K562 (cell line): ENCODE results near the gene EPHB4. TPM values are rescaled to one million over a fixed set of nuclear protein-coding genes. Genes with fewer than 3 reads are reported as not detected.

Source experiments
- CREBBP ChIP-seq: IDR thresholded peaks from one replicate; pipeline ENCODE4 v1.6.1; 2012; ENCODE audit warnings: low read depth, mild to moderate bottlenecking, control low read depth, inconsistent platforms, low read length
- DDX20 ChIP-seq: fragments of 450-650 bp; IDR thresholded peaks from 2 replicates; pipeline ENCODE4 v1.6.1; 2016; ENCODE audit warnings: missing genetic modification characterization, low read depth, mild to moderate bottlenecking, missing compliant biosample characterization, moderate library complexity
- HMG20A ChIP-seq: fragments of 450-650 bp; formaldehyde crosslinking; conservative IDR thresholded peaks from 2 replicates; pipeline ENCODE4 v1.4.0; 2020; ENCODE audit warnings: mild to moderate bottlenecking, mixed read lengths
- HNRNPK ChIP-seq: fragments of 200-400 bp; formaldehyde crosslinking; IDR thresholded peaks from one replicate; pipeline ENCODE4 v1.6.1; 2018; ENCODE audit warnings: mild to moderate bottlenecking, low read depth, low read length; ENCODE audit not compliant: poor library complexity, severe bottlenecking
- SMAD3 ChIP-seq: fragments of 450-650 bp; formaldehyde crosslinking; conservative IDR thresholded peaks from 2 replicates; pipeline ENCODE4 v1.4.0; 2020; ENCODE audit warnings: mild to moderate bottlenecking
- SMARCB1 ChIP-seq: IDR thresholded peaks from 2 replicates; pipeline ENCODE4 v1.6.1; 2011; ENCODE audit warnings: improper control_type of control experiment, low read depth; ENCODE audit not compliant: insufficient read length
- TSC22D4 ChIP-seq: fragments of 450-650 bp; IDR thresholded peaks from 2 replicates; pipeline ENCODE4 v1.6.1; 2016; ENCODE audit warnings: missing genetic modification characterization, missing biosample characterization, control low read depth
- ZNF232 ChIP-seq: sonication (generic); formaldehyde crosslinking; IDR thresholded peaks from 2 replicates; pipeline ENCODE4 v1.8.0; 2022; ENCODE audit warnings: mild to moderate bottlenecking, missing genetic modification reagents
- polyA plus RNA-seq, 8 experiments: library from polyadenylated mRNA; depleted of rRNA in 4 of 8; stranded (reverse) in 5 of 8; unstranded in 3 of 8; fragments of >200 nt; fragmentation: Nextera tagmentation in 2 of 8; fragmentation: Illumina TruSeq in 1 of 8; extraction: Ambion mirVana in 2 of 8; extraction: Trizol in 1 of 8; gene quantifications; 2 replicates each; pipeline versions ENCODE4 v1.2.1 to v1.2.3, GENCODE V29; 2011 to 2014; ENCODE audit warnings: inconsistent platforms in 1 of 8, missing spikeins in 1 of 8
- total RNA-seq, 7 experiments: library from RNA; depleted of rRNA in 6 of 7; stranded (reverse); fragments of >200 nt in 6 of 7; fragmentation: Illumina TruSeq in 2 of 7; extraction: Trizol in 2 of 7; gene quantifications; 2 replicates each; pipeline versions ENCODE4 v1.2.1 to v1.2.3, GENCODE V29; 2011 to 2021; ENCODE audit warnings: low replicate concordance in 1 of 7
- TF ChIP-seq, protein P1 (sequence below): sonication (generic); formaldehyde crosslinking; IDR thresholded peaks from 2 replicates; pipeline ENCODE4 v1.9.0; 2022; ENCODE audit warnings: mild to moderate bottlenecking, missing genetic modification reagents
- TF ChIP-seq, protein P2 (sequence below): sonication (generic); formaldehyde crosslinking; IDR thresholded peaks from 2 replicates; pipeline ENCODE4 v1.8.0; 2023; ENCODE audit warnings: mild to moderate bottlenecking, missing genetic modification reagents
- TF ChIP-seq, protein P3 (sequence below): fragments of 250-450 bp; sonication (Bioruptor Pico); IDR thresholded peaks from 2 replicates; pipeline ENCODE4 v1.8.0; 2021; ENCODE audit warnings: moderate library complexity, mild to moderate bottlenecking, inconsistent platforms
- TF ChIP-seq, protein P4 (sequence below): fragments of 250-450 bp; sonication (Bioruptor Pico); IDR thresholded peaks from 2 replicates; pipeline ENCODE4 v1.8.0; 2022; ENCODE audit warnings: inconsistent platforms, mild to moderate bottlenecking, moderate library complexity, borderline replicate concordance
- TF ChIP-seq, protein P5 (sequence below): IDR thresholded peaks from 2 replicates; pipeline ENCODE4 v1.6.1; 2011; ENCODE audit warnings: borderline replicate concordance, low read depth, mild to moderate bottlenecking, moderate library complexity, low read length; ENCODE audit not compliant: insufficient read depth, poor library complexity, severe bottlenecking

The EPHB4 gene
- total and polyA plus RNA-seq, 9 of the 15 experiments (the other 6 are each of a cell fraction or from before 2014, with no cell fraction given): 1.2 to 82.1 (median 37.9) TPM

DNA sequence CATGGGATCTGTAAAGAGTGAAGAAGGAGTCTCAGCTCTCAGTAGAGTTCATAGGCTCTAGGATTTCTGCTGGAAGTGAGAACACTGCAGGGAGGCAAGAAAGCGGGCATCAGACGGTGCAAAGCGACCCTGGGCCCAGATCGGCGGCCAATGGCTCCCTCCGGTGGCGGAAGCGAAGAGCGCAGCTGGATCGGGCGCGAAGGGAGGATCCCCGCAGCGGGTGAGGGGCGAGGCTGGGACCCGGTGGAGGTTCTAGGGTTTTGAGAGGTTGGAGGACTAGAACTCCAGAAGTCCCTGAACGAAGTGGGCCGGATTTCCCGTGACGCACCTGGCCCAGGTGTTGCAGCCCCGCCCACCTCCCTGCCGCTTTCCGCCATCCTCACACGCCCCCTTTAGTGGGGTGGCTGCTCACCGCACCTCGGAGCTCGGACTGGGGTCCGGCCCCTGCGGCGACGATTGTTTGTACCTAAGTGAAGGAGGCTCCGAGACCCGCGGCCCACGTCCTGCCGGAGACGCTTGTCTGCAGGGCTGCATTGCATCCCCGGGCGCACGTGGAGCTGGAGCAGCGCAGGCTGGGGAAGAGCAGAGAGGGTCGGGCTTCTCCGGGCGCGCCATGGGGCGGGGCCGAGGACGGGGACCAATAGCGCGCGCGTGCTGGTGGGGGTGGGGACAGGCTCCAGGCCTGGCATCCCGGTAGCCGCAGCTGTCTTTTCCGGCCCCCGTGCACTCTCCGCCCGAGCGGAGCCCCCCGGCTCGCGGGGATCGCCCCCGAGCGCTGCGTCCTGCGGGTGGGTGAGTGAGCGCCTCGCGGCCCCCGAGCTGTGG, 24.9 kb upstream of the EPHB4 start, which contains the start of gene SLC12A9 (continued):
- TF ChIP-seq, protein P1, sequence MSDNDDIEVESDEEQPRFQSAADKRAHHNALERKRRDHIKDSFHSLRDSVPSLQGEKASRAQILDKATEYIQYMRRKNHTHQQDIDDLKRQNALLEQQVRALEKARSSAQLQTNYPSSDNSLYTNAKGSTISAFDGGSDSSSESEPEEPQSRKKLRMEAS (CRISPR knock-in tag): peak; percentile 98
- TF ChIP-seq, protein P2, sequence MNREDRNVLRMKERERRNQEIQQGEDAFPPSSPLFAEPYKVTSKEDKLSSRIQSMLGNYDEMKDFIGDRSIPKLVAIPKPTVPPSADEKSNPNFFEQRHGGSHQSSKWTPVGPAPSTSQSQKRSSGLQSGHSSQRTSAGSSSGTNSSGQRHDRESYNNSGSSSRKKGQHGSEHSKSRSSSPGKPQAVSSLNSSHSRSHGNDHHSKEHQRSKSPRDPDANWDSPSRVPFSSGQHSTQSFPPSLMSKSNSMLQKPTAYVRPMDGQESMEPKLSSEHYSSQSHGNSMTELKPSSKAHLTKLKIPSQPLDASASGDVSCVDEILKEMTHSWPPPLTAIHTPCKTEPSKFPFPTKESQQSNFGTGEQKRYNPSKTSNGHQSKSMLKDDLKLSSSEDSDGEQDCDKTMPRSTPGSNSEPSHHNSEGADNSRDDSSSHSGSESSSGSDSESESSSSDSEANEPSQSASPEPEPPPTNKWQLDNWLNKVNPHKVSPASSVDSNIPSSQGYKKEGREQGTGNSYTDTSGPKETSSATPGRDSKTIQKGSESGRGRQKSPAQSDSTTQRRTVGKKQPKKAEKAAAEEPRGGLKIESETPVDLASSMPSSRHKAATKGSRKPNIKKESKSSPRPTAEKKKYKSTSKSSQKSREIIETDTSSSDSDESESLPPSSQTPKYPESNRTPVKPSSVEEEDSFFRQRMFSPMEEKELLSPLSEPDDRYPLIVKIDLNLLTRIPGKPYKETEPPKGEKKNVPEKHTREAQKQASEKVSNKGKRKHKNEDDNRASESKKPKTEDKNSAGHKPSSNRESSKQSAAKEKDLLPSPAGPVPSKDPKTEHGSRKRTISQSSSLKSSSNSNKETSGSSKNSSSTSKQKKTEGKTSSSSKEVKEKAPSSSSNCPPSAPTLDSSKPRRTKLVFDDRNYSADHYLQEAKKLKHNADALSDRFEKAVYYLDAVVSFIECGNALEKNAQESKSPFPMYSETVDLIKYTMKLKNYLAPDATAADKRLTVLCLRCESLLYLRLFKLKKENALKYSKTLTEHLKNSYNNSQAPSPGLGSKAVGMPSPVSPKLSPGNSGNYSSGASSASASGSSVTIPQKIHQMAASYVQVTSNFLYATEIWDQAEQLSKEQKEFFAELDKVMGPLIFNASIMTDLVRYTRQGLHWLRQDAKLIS (CRISPR knock-in tag): peak; percentile 64; the same call in 1 of the 2 replicates
- TF ChIP-seq DDX20 (tag) (no peak), SMAD3 (CRISPR knock-in tag) (0 out of 2 replicates have a peak, but pooled peaks have one; percentile 21), HNRNPK (no peak), CREBBP (no peak), TSC22D4 (tag) (no peak), ZNF232 (no peak), SMARCB1 (no peak), HMG20A (CRISPR knock-in tag) (no peak)
- TF ChIP-seq, protein P3, sequence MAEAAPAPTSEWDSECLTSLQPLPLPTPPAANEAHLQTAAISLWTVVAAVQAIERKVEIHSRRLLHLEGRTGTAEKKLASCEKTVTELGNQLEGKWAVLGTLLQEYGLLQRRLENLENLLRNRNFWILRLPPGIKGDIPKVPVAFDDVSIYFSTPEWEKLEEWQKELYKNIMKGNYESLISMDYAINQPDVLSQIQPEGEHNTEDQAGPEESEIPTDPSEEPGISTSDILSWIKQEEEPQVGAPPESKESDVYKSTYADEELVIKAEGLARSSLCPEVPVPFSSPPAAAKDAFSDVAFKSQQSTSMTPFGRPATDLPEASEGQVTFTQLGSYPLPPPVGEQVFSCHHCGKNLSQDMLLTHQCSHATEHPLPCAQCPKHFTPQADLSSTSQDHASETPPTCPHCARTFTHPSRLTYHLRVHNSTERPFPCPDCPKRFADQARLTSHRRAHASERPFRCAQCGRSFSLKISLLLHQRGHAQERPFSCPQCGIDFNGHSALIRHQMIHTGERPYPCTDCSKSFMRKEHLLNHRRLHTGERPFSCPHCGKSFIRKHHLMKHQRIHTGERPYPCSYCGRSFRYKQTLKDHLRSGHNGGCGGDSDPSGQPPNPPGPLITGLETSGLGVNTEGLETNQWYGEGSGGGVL (CRISPR knock-in tag): no peak
- TF ChIP-seq, protein P4, sequence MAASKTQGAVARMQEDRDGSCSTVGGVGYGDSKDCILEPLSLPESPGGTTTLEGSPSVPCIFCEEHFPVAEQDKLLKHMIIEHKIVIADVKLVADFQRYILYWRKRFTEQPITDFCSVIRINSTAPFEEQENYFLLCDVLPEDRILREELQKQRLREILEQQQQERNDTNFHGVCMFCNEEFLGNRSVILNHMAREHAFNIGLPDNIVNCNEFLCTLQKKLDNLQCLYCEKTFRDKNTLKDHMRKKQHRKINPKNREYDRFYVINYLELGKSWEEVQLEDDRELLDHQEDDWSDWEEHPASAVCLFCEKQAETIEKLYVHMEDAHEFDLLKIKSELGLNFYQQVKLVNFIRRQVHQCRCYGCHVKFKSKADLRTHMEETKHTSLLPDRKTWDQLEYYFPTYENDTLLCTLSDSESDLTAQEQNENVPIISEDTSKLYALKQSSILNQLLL: no peak
- TF ChIP-seq, protein P5, sequence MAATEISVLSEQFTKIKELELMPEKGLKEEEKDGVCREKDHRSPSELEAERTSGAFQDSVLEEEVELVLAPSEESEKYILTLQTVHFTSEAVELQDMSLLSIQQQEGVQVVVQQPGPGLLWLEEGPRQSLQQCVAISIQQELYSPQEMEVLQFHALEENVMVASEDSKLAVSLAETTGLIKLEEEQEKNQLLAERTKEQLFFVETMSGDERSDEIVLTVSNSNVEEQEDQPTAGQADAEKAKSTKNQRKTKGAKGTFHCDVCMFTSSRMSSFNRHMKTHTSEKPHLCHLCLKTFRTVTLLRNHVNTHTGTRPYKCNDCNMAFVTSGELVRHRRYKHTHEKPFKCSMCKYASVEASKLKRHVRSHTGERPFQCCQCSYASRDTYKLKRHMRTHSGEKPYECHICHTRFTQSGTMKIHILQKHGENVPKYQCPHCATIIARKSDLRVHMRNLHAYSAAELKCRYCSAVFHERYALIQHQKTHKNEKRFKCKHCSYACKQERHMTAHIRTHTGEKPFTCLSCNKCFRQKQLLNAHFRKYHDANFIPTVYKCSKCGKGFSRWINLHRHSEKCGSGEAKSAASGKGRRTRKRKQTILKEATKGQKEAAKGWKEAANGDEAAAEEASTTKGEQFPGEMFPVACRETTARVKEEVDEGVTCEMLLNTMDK: no peak
